GM23248 (cell line): Measurements from ENCODE around the gene UBXN1.

Experiments
- EZH2 ChIP-seq: fragments of 200-600 bp; sonication (generic); IDR thresholded peaks from 2 replicates; pipeline ENCODE4 v1.6.1; 2018; ENCODE audit warnings: antibody characterized with exemption, mild to moderate bottlenecking; ENCODE audit not compliant: insufficient read depth, poor library complexity, severe bottlenecking
- EZH2phosphoT487 ChIP-seq: fragments of 200-600 bp; sonication (generic); IDR thresholded peaks from 2 replicates; pipeline ENCODE4 v1.6.1; 2018; ENCODE audit warnings: antibody characterized with exemption, moderate library complexity, mild to moderate bottlenecking, low read depth; ENCODE audit not compliant: insufficient read depth

DNA sequence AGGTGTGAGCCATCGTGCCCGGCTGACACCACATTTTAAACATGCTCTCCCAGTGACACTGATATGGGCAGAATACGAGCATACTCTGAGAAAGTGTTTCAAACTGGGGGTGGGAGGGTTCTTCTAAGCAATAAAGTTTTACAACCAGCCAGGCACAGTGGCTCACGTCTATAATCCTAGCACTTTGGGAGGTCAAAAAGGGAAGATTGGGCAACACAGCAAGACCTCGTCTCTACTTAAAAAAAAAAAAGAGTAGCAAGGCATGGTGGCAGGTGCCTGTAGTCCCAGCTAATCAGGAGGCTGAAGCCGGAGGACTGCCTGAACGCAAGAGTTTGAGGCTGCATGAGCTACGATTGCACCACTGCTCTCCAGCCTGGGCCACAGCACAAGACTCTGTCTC is 34.7 kb downstream of the UBXN1 start:
- TF ChIP-seq EZH2 (no peak), EZH2phosphoT487 (no peak)
